ENCODE measurements around the gene INTS6.

INTS6 gene

GRCh38 chr13:51341232-51341631, 111.6 kb downstream of the INTS6 start:
- TF ChIP-seq EZH2phosphoT487 (IDR thresholded peaks at IDR 0.05; ENCODE audit: borderline replicate concordance, low read length): no peak
- TF ChIP-seq, protein P1, sequence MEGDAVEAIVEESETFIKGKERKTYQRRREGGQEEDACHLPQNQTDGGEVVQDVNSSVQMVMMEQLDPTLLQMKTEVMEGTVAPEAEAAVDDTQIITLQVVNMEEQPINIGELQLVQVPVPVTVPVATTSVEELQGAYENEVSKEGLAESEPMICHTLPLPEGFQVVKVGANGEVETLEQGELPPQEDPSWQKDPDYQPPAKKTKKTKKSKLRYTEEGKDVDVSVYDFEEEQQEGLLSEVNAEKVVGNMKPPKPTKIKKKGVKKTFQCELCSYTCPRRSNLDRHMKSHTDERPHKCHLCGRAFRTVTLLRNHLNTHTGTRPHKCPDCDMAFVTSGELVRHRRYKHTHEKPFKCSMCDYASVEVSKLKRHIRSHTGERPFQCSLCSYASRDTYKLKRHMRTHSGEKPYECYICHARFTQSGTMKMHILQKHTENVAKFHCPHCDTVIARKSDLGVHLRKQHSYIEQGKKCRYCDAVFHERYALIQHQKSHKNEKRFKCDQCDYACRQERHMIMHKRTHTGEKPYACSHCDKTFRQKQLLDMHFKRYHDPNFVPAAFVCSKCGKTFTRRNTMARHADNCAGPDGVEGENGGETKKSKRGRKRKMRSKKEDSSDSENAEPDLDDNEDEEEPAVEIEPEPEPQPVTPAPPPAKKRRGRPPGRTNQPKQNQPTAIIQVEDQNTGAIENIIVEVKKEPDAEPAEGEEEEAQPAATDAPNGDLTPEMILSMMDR (IDR thresholded peaks at IDR 0.05; ENCODE audit: low read depth, low read length, poor library complexity, severe bottlenecking): no peak
- Histone ChIP-seq H3K4me2 (ENCODE audit: low read length) (no peak overlapping the region), H3K27ac (ENCODE audit: low read depth, low read length) (no peak overlapping the region), H3K4me3 (ENCODE audit: low read length) (no peak overlapping the region), H4K20me1 (ENCODE audit: control insufficient read depth, insufficient read depth, low read depth, low read length) (no peaks in the 10 kb centered on the region), H3K27me3 (ENCODE audit: control insufficient read depth, low read length) (peaks cover 3% of the 10 kb centered on the region; the same call in 1 of the 2 replicates), H3K79me2 (ENCODE audit: control insufficient read depth, low read length) (no peaks in the 10 kb centered on the region), H3K4me1 (ENCODE audit: control insufficient read depth, low read length) (no peaks in the 10 kb centered on the region), H3K36me3 (ENCODE audit: control insufficient read depth, low read length) (no peaks in the 10 kb centered on the region), H3K9me3 (ENCODE audit: control insufficient read depth, insufficient read depth, low read length) (no peaks in the 10 kb centered on the region), H3K9me2 (replicated peaks; ENCODE audit: control insufficient read depth, low read length) (no peaks in the 10 kb centered on the region), H3F3A (ENCODE audit: control insufficient read depth, insufficient read depth) (no peaks in the 10 kb centered on the region)

- H3K4me1 ChIP-seq (ENCODE audit: control insufficient read depth, low read length): no peaks in the 10 kb centered on the region
- H3K9me3 ChIP-seq (ENCODE audit: control insufficient read depth, insufficient read depth, low read length): no peaks in the 10 kb centered on the region
- no peak overlapping the region for H3K4me3 ChIP-seq (ENCODE audit: low read length)
- H4K20me1 ChIP-seq (ENCODE audit: control insufficient read depth, insufficient read depth, low read depth, low read length): no peaks in the 10 kb centered on the region
- peaks cover 3% of the 10 kb centered on the region; the same call in 1 of the 2 replicates for H3K27me3 ChIP-seq (ENCODE audit: control insufficient read depth, low read length)
- H3K79me2 ChIP-seq (ENCODE audit: control insufficient read depth, low read length): no peaks in the 10 kb centered on the region
- no peak for TF ChIP-seq EZH2phosphoT487 (IDR thresholded peaks at IDR 0.05; ENCODE audit: borderline replicate concordance, low read length)
- TF ChIP-seq, protein P1 (IDR thresholded peaks at IDR 0.05; ENCODE audit: low read depth, low read length, poor library complexity, severe bottlenecking): no peak
- no peaks in the 10 kb centered on the region for H3F3A ChIP-seq (ENCODE audit: control insufficient read depth, insufficient read depth)
- no peak overlapping the region for H3K27ac ChIP-seq (ENCODE audit: low read depth, low read length)
- no peaks in the 10 kb centered on the region for H3K36me3 ChIP-seq (ENCODE audit: control insufficient read depth, low read length)
- H3K4me2 ChIP-seq (ENCODE audit: low read length): no peak overlapping the region
- H3K9me2 ChIP-seq (replicated peaks; ENCODE audit: control insufficient read depth, low read length): no peaks in the 10 kb centered on the region
Observed at GRCh38 chr13:51339952-51340732, 112.7 kb downstream of the INTS6 start.

GRCh38 chr13:51339354-51339753, 113.5 kb downstream of the INTS6 start, which contains the start of gene SERPINE3:
SERPINE3 (plus strand) TSS chr13:51339691; CDS start chr13:51341092, 1,401 bp downstream.
- Histone ChIP-seq H3F3A (ENCODE audit: control insufficient read depth, insufficient read depth) (no peaks in the 10 kb centered on the region), H3K27me3 (ENCODE audit: control insufficient read depth, low read length) (peaks cover 3% of the 10 kb centered on the region; the same call in 1 of the 2 replicates), H3K9me3 (ENCODE audit: control insufficient read depth, insufficient read depth, low read length) (no peaks in the 10 kb centered on the region), H3K79me2 (ENCODE audit: control insufficient read depth, low read length) (no peaks in the 10 kb centered on the region), H3K36me3 (ENCODE audit: control insufficient read depth, low read length) (no peaks in the 10 kb centered on the region), H3K4me1 (ENCODE audit: control insufficient read depth, low read length) (no peaks in the 10 kb centered on the region), H3K4me2 (ENCODE audit: low read length) (no peak within 1 kb of the TSS), H4K20me1 (ENCODE audit: control insufficient read depth, insufficient read depth, low read depth, low read length) (no peaks in the 10 kb centered on the region), H3K9me2 (replicated peaks; ENCODE audit: control insufficient read depth, low read length) (no peaks in the 10 kb centered on the region), H3K27ac (ENCODE audit: low read depth, low read length) (no peak within 1 kb of the TSS), H3K4me3 (ENCODE audit: low read length) (no peak within 1 kb of the TSS)
- no peak for TF ChIP-seq EZH2phosphoT487 (IDR thresholded peaks at IDR 0.05; ENCODE audit: borderline replicate concordance, low read length)
- TF ChIP-seq, protein P1 (IDR thresholded peaks at IDR 0.05; ENCODE audit: low read depth, low read length, poor library complexity, severe bottlenecking): no peak
